Gastrocnemius medialis (tissue), 4 donors: ENCODE data around the gene KLK2.

Source experiments
- POLR2A ChIP-seq, 2 donors: fragments of 450-650 bp; IDR thresholded peaks; one replicate each; pipeline ENCODE4 v1.6.1; 2017; ENCODE audit warnings: antibody characterized with exemption in 2 of 2, mild to moderate bottlenecking in 2 of 2, moderate library complexity in 2 of 2
- TF ChIP-seq, protein P1 (sequence below), 5 experiments: fragments of 450-650 bp in 3 of 5; fragments of 200-600 bp in 2 of 5; sonication (generic) in 2 of 5; IDR thresholded peaks in 4 of 5; conservative IDR thresholded peaks in 1 of 5; 1 replicate in 4 of 5; 2 replicates in 1 of 5; pipeline ENCODE4 v1.5.1; 2016 to 2019; ENCODE audit warnings: antibody characterized with exemption in 5 of 5, mild to moderate bottlenecking in 3 of 5, moderate library complexity in 3 of 5

DNA sequence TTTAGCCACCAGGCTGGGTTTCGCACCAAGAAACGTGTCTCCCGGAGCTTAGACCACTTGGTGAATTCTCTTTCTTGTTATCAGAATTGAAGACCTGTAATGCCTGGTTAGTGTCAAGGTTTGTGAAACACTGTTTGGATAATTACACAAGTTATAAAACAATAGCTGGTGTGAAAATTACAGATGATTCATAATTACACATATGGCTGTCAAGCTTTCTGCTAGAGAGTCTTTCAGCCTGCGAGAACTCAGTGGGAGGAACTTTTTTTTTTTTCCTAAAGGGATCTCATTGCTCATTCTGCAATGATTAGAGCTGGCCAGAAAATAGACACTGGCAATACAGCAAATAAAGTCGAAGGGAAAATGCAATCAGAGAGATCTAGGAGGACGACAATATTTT lies 51.3 kb downstream of the KLK2 start:
- TF ChIP-seq POLR2A (IDR thresholded peaks at IDR 0.05), result no peak
- TF ChIP-seq, protein P1, sequence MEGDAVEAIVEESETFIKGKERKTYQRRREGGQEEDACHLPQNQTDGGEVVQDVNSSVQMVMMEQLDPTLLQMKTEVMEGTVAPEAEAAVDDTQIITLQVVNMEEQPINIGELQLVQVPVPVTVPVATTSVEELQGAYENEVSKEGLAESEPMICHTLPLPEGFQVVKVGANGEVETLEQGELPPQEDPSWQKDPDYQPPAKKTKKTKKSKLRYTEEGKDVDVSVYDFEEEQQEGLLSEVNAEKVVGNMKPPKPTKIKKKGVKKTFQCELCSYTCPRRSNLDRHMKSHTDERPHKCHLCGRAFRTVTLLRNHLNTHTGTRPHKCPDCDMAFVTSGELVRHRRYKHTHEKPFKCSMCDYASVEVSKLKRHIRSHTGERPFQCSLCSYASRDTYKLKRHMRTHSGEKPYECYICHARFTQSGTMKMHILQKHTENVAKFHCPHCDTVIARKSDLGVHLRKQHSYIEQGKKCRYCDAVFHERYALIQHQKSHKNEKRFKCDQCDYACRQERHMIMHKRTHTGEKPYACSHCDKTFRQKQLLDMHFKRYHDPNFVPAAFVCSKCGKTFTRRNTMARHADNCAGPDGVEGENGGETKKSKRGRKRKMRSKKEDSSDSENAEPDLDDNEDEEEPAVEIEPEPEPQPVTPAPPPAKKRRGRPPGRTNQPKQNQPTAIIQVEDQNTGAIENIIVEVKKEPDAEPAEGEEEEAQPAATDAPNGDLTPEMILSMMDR (IDR thresholded peaks at IDR 0.05 in 4 of 5, conservative IDR thresholded peaks at IDR 0.05 in 1 of 5), result no peak
